Measurements from ENCODE around the gene ADIRF.

GRCh38 chr10:86931872-86932271 lies 36.4 kb upstream of the ADIRF start:
- TF ChIP-seq CTCF (IDR thresholded peaks at IDR 0.05 in 8 of 11, conservative IDR thresholded peaks at IDR 0.05 in 3 of 11) (no peak), POLR2AphosphoS5 (IDR thresholded peaks at IDR 0.05) (no peak), POLR2A (IDR thresholded peaks at IDR 0.05) (no peak)

Data from spleen (tissue), 7 donors.